GM23338 (cell line): ENCODE data around the gene SPSB4.

Experiments used
- CREB1 ChIP-seq: fragments of 250-450 bp; sonication (Bioruptor Pico); IDR thresholded peaks from 2 replicates; pipeline ENCODE4 v1.5.0; 2020; ENCODE audit warnings: low read depth, mild to moderate bottlenecking, moderate library complexity
- CTCF ChIP-seq, 2 experiments: fragments of 200-600 bp in 1 of 2; sonication (generic) in 1 of 2; conservative IDR thresholded peaks; 2 replicates each; pipeline versions ENCODE4 v1.5.1 to v1.6.1; 2016 to 2017; ENCODE audit warnings: antibody characterized with exemption in 2 of 2, low read depth in 2 of 2, mild to moderate bottlenecking in 2 of 2, moderate library complexity in 1 of 2
- ETS1 ChIP-seq: IDR thresholded peaks from 2 replicates; pipeline ENCODE4 v1.6.1; 2016; ENCODE audit warnings: antibody characterized with exemption
- EZH2 ChIP-seq: fragments of 200-600 bp; sonication (generic); IDR thresholded peaks from one replicate; pipeline ENCODE4 v1.8.0; 2017; ENCODE audit warnings: antibody characterized with exemption, mild to moderate bottlenecking, low read depth; ENCODE audit not compliant: unreplicated experiment
- EZH2phosphoT487 ChIP-seq: fragments of 200-600 bp; sonication (generic); IDR thresholded peaks from one replicate; pipeline ENCODE4 v1.8.1; 2018; ENCODE audit warnings: antibody characterized with exemption; ENCODE audit not compliant: unreplicated experiment
- JUNB ChIP-seq: IDR thresholded peaks from one replicate; pipeline ENCODE4 v1.6.1; 2016; ENCODE audit warnings: antibody characterized with exemption; ENCODE audit not compliant: unreplicated experiment
- POLR2AphosphoS5 ChIP-seq: IDR thresholded peaks from 2 replicates; pipeline ENCODE4 v1.6.1; 2016; ENCODE audit warnings: antibody characterized with exemption, low read depth
- REST ChIP-seq: IDR thresholded peaks from one replicate; pipeline ENCODE4 v1.6.1; 2018; ENCODE audit warnings: antibody characterized with exemption; ENCODE audit not compliant: unreplicated experiment
- ZNF114 ChIP-seq: fragments of 250-450 bp; sonication (Bioruptor Pico); IDR thresholded peaks from 2 replicates; pipeline ENCODE4 v1.5.0; 2020; ENCODE audit warnings: mild to moderate bottlenecking, moderate library complexity
- ZNF462 ChIP-seq: fragments of 250-450 bp; sonication (Bioruptor Pico); IDR thresholded peaks from 2 replicates; pipeline ENCODE4 v1.5.0; 2020; ENCODE audit warnings: mild to moderate bottlenecking, moderate library complexity

GRCh38 chr3:141021261-141021660, 29.9 kb upstream of the SPSB4 start:
- TF ChIP-seq CTCF (conservative IDR thresholded peaks at IDR 0.05; ENCODE audit: low read depth in 2 of 2) (no peak), REST (no peak), EZH2 (no peak), POLR2AphosphoS5 (no peak), EZH2phosphoT487 (no peak), ZNF462 (no peak), JUNB (no peak), CREB1 (CRISPR knock-in tag) (no peak), ETS1 (no peak), ZNF114 (CRISPR knock-in tag) (no peak)
